Activated CD8-positive, alpha-beta memory T cell treated with anti-CD3 and anti-CD28 coated beads for 48 hours (primary cell): ENCODE measurements around the gene HSD17B2.

ENCODE experiments used
- DNase-seq, 3 experiments: peaks; one replicate each; pipeline ENCODE4 v3.0.0-alpha.2; 2020; ENCODE audit warnings: low read depth in 2 of 3, low spot score in 2 of 3

HSD17B2 gene

DNA sequence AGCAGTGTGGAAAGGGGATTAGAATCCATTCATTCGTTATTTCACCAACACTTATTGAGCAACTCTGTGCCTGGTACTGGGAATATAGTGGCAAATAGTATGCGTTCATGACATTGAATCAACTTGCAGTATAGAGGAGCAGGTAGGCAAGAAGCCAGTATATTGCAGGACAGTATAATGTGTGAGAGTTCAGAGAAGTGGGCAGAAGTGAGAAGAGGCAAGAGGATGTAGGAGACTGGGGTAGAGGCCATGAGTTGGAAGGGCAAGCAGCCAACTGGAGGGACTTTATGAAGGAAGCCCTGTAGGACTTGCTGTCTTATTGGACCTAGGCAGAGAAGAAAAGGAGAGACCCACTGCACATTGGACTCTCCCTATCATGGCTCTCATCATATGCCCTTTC, 12.3 kb downstream of the HSD17B2 start:
- no peak for DNase-seq

DNA sequence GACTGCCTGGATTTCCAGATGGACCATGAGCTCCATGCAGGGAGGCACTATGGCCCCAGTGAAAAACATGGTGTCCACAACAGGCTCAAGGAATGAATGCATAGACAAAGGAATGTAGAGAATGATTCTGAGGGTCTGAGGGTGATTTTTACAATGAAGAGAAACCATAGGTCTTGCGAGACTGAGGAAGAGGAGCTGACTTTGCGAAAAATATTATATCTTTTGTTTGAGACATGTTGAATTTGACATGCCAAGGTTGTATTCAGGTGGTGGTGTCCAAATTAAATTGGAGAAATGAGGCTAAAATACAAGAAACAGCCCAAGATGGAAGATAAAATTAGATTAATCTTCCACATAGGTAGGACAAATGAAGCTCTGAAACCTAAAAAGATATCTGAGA, 12.7 kb downstream of the HSD17B2 start:
- DNase-seq = no peak

DNA sequence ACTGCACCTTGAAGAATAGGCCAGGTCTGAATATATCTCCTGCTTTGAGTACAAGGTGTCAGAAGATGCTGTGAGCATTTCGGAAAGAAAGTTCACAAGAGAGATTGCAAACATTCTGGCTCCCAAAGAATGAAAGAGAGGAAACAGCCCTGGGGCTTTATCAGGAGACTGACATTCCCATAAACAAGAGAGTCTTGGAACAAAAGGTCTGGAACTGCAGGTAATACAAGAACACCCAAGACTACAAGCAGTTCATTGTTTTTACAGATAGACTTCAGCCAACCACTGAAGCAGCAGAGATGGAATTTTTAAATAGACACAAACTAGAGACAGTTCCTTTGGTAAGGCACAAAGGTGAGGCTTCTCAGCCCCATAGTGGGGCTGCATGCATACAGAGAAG, 14.4 kb downstream of the HSD17B2 start:
- no peak for DNase-seq

GRCh38 chr16:82050506-82050905, 15.5 kb downstream of the HSD17B2 start:
- no peak for DNase-seq

GRCh38 chr16:82050909-82051357, 15.9 kb downstream of the HSD17B2 start:
- DNase-seq = no peak

GRCh38 chr16:82051656-82052055, 16.6 kb downstream of the HSD17B2 start:
- no peak for DNase-seq

GRCh38 chr16:82055117-82055516, 20.1 kb downstream of the HSD17B2 start:
- no peak for DNase-seq

DNA sequence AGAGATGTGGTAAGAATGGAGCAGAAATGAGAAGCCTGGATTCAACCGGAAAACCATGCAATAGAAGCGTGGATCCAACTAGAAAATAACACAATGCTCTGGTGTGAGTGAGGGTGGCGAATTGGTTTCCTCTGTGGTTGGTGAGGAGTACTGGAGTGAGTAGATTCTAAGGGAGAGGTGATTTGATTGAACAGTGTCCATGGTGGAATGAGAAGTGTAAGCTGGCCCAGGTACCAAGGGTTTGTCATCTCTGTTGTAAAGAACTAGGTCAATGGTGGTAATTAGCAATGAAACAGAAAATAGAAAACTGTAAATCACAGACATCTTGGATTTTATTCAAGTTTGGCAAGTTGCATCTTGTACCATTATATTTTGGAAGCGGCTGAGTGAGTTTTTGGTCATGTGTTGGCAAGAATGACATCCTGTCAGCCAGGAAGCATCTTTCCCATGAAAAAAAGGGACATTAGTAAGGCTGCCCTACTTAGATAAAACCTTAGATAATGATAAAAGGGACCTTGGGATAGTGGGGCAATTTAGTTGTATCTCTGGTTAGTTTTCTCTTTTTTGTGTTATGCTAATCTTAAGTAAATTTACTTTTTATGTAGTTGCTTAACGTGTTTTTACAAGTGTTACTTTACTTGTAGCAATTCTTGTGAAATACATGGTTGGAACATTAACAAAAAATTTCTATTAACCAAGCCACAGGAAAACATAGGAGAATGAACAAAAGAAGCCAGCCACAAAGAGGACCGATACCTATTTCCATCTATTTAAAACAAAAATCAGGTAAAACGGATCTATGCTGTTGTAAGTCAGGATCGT, 20.9 kb downstream of the HSD17B2 start:
- DNase-seq = no peak

DNA sequence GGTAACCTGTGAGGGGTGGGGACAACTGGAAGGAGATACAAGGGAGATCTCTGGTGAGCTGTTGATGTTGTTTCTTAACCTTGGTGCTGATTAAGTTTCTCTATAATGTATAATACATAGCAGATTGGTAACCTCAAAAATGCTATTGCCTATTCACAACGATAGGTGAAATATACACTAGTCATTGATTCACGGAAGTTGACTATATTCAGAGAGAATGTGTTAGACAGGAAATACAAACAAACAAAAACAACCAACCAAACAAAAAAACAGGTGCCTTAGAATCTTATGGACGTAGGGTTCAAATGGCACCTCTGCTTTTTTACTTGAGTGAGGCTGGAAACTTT, 21.5 kb downstream of the HSD17B2 start:
- DNase-seq = no peak

GRCh38 chr16:82059161-82059982, 24.3 kb downstream of the HSD17B2 start:
- no peak for DNase-seq

- no peak for DNase-seq
Observed at GRCh38 chr16:82059983-82060421, 24.9 kb downstream of the HSD17B2 start.

- no peak for DNase-seq
Observed at GRCh38 chr16:82061861-82062525, 26.9 kb downstream of the HSD17B2 start.

DNA sequence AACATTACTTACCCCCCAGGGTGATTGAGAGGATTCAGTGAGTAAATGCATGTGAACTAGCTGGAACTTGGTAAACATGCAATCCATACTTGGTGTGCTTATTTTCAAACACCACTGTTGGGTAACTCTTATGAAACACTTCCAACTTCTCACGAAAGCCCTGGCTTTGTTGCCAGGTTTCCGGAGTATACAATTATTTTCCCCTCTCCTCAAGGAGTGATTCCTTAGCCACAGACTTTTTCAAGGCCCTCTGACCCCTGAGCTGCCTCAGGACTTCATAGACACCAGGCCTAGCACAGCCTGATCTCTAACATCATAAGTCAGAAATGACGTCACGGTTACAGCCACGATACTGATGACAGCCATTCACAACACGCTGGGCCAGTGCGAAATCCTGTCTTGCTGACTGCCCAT, 27.6 kb downstream of the HSD17B2 start:
- DNase-seq = no peak

DNA sequence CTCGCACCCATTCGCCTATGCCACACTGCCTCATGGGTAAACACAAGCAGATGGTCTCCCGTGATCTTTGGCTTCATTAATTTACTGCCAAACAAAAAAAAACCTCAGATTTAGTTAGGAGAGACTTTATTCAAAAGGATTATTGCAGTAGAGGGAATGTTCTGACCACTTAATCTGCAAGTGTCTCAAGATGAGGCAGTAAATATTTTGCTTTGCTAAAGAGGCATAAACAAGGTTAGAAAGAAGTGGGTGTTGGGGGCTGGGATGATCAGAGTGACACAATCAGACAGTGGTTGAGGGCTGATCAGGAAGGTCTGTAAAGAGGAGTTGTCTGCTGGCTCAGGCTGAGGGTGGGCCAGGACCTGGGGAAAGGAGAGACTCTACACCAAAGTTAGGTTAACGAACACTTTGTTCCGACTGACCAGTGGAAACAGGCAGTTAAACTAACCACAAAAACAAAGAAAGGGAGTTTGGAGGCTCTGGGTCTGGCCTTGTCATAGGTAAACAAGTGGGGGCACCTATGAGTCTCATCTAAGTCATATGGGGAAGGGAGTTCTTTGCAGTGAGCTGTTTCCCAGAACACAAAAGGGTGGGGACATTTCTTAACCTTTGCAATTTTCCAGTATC, 28.5 kb downstream of the HSD17B2 start:
- DNase-seq = no peak

GRCh38 chr16:82067042-82067803, 32.2 kb downstream of the HSD17B2 start:
- DNase-seq = no peak

DNA sequence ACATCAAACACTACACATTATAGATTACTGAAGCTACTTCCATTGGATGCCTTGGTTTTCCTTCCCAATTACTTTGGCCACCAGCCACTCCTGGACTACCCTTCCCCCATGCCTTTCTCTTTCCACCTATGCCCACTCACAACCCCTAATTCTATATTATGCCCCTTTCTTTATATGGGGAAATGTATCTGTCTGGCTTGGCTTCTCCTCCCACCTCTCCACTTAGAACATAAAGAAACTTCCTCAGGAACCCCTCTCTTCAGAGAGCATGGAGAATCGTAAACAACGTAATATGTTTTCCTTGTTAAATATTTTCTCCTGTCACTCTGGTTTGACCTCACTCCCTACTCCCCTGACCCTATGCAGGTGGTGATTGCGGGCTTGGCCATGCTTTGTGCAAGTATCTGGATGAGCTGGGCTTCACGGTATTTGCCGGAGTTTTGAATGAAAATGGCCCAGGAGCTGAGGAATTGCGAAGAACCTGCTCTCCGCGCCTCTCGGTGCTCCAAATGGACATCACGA, 32.8 kb downstream of the HSD17B2 start:
- no peak for DNase-seq

DNA sequence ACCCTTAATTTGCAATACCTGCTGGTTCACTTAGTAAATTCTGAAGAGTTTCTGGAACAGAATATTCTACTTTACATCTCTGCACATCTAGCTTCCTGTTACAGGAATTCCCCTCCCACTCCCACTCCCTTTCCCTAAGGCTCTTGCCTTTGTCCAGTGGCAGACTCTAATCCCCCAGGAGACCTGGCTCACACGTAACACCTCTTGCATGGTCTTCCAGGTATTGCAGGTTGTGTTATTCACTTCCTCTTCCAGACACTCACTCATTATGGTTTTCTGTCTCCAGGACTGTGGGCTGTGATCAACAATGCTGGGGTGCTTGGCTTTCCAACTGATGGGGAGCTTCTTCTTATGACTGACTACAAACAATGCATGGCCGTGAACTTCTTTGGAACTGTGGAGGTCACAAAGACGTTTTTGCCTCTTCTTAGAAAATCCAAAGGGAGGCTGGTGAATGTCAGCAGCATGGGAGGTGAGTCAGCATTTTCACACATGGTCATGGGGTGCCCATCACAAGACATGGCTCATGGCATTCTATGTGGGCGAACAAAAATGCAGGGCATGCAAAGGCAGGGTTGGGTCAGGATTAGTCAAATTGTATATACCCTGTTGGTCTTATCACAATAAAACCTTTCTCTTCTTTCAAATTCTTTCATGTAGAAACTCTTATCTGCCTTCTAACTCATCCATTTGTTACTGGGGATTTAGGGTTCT, 35.8 kb downstream of the HSD17B2 start:
- DNase-seq = no peak

- DNase-seq = no peak
Observed at GRCh38 chr16:82071421-82071820, 36.4 kb downstream of the HSD17B2 start.

- DNase-seq = no peak
Observed at GRCh38 chr16:82072313-82072712, 37.3 kb downstream of the HSD17B2 start.
